Astrocyte (in vitro differentiated cells and primary cell): ENCODE data around the gene RABL2B. TPM values are rescaled to one million over a fixed set of nuclear protein-coding genes. Genes with fewer than 3 reads are reported as not detected.

ENCODE experiments used
- DNase-seq: peaks from one replicate; pipeline ENCODE4 v3.0.0-alpha.2; 2010; ENCODE audit warnings: low read depth
- FAIRE-seq: peaks from 2 replicates; lab custom pipeline; 2011; peaks lifted over from hg19 to GRCh38; lab: Jason Lieb, UNC
- H2AFZ ChIP-seq: 2 replicates; pipeline ENCODE4 v1.6.0; 2012; ENCODE audit warnings: low read depth, low read length, inconsistent platforms
- H3K27ac ChIP-seq: 2 replicates; pipeline ENCODE4 v1.5.1; 2011; ENCODE audit warnings: low read depth, low read length, inconsistent platforms
- H3K27me3 ChIP-seq: 2 replicates; pipeline ENCODE4 v1.6.0; 2011; ENCODE audit warnings: low read length, inconsistent platforms; ENCODE audit not compliant: insufficient read depth
- H3K36me3 ChIP-seq: 2 replicates; pipeline ENCODE4 v1.5.1; 2011; ENCODE audit warnings: low read length, inconsistent platforms; ENCODE audit not compliant: insufficient read depth
- H3K4me1 ChIP-seq: 2 replicates; pipeline ENCODE4 v1.5.1; 2011; ENCODE audit warnings: low read length, inconsistent platforms; ENCODE audit not compliant: insufficient read depth
- H3K4me2 ChIP-seq: 2 replicates; pipeline ENCODE4 v1.6.0; 2012; ENCODE audit warnings: low read length, inconsistent platforms
- H3K4me3 ChIP-seq: 2 replicates; pipeline ENCODE4 v1.5.1; 2011; ENCODE audit warnings: low read depth, mild to moderate bottlenecking, low read length, inconsistent platforms; ENCODE audit not compliant: insufficient read depth
- H3K79me2 ChIP-seq: 2 replicates; pipeline ENCODE4 v1.6.0; 2012; ENCODE audit warnings: mild to moderate bottlenecking, low read length, inconsistent platforms; ENCODE audit not compliant: insufficient read depth
- H3K9ac ChIP-seq: 2 replicates; pipeline ENCODE4 v1.6.0; 2012; ENCODE audit warnings: mild to moderate bottlenecking, low read length, inconsistent platforms
- H3K9me3 ChIP-seq: 2 replicates; pipeline ENCODE4 v1.5.1; 2012; ENCODE audit warnings: low read depth, mild to moderate bottlenecking, low read length, inconsistent platforms; ENCODE audit not compliant: insufficient read depth
- H4K20me1 ChIP-seq: 2 replicates; pipeline ENCODE4 v1.6.0; 2012; ENCODE audit warnings: low read length, inconsistent platforms; ENCODE audit not compliant: insufficient read depth
- H3K27ac Mint-ChIP-seq: one replicate; pipeline ENCODE4 v1.8.0; 2021; ENCODE audit warnings: mild to moderate bottlenecking, mixed read lengths; ENCODE audit not compliant: unreplicated experiment
- H3K27me3 Mint-ChIP-seq: one replicate; pipeline ENCODE4 v1.8.0; 2021; ENCODE audit warnings: low read depth, mixed read lengths; ENCODE audit not compliant: unreplicated experiment
- H3K36me3 Mint-ChIP-seq: one replicate; pipeline ENCODE4 v1.8.0; 2021; ENCODE audit warnings: low read depth, mixed read lengths; ENCODE audit not compliant: unreplicated experiment
- H3K4me1 Mint-ChIP-seq: one replicate; pipeline ENCODE4 v1.8.0; 2021; ENCODE audit warnings: low read depth, mixed read lengths; ENCODE audit not compliant: unreplicated experiment
- H3K4me3 Mint-ChIP-seq: one replicate; pipeline ENCODE4 v1.8.0; 2021; ENCODE audit warnings: mild to moderate bottlenecking, moderate library complexity, mixed read lengths; ENCODE audit not compliant: unreplicated experiment
- H3K9me3 Mint-ChIP-seq: one replicate; pipeline ENCODE4 v1.8.0; 2021; ENCODE audit warnings: mild to moderate bottlenecking, mixed read lengths; ENCODE audit not compliant: unreplicated experiment
- EZH2 ChIP-seq: IDR thresholded peaks from 2 replicates; pipeline ENCODE4 v1.6.1; 2012; ENCODE audit warnings: mild to moderate bottlenecking, low read length, inconsistent platforms; ENCODE audit not compliant: insufficient read depth
- total RNA-seq: library from RNA; stranded (reverse); gene quantifications from 2 replicates; pipeline ENCODE4 v1.2.1, GENCODE V29; 2021
- TF ChIP-seq, protein P1 (sequence below): IDR thresholded peaks from 2 replicates; pipeline ENCODE4 v1.5.1; 2011; ENCODE audit warnings: low read depth, mild to moderate bottlenecking, inconsistent platforms, low read length, moderate library complexity; ENCODE audit not compliant: insufficient read depth

Gene RABL2B
- total RNA-seq, 1 donor from 2014 or later: 26.6 TPM

DNA sequence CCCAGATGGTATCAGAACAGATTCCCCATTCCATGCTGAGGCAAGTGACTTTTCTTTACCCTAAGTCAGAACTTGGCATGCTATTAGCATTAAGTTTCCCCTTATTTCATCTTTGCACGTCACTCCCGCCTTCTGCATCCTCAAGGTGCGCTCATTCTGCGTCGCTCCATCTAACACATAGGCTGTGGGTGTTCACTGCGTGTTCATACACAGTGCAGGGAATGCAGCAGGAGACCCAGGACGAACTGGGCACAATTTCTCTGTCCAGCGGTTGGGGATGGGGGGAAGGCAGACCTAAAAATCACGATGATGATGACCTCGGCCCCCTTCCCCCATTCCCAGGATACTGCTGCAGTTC is 65.1 kb downstream of the RABL2B start:
- Histone ChIP-seq H3K9ac (no peak overlapping the region), H3K9me3 (no peaks in the 10 kb centered on the region), H3K27me3 (no peaks in the 10 kb centered on the region), H3K79me2 (no peaks in the 10 kb centered on the region), H2AFZ (no peak overlapping the region), H3K27ac (no peak overlapping the region), H3K36me3 (no peaks in the 10 kb centered on the region), H4K20me1 (peaks cover 4% of the 10 kb centered on the region), H3K4me3 (no peak overlapping the region), H3K4me2 (no peak overlapping the region), H3K4me1 (no peaks in the 10 kb centered on the region)
- DNase-seq (no peak), FAIRE-seq (no peak)
- Mint-ChIP-seq H3K27ac (no peak overlapping the region), H3K27me3 (peaks cover 60% of the 10 kb centered on the region), H3K9me3 (peaks cover 8% of the 10 kb centered on the region), H3K4me3 (no peak overlapping the region), H3K36me3 (peaks cover 37% of the 10 kb centered on the region), H3K4me1 (no peaks in the 10 kb centered on the region)
- TF ChIP-seq, protein P1, sequence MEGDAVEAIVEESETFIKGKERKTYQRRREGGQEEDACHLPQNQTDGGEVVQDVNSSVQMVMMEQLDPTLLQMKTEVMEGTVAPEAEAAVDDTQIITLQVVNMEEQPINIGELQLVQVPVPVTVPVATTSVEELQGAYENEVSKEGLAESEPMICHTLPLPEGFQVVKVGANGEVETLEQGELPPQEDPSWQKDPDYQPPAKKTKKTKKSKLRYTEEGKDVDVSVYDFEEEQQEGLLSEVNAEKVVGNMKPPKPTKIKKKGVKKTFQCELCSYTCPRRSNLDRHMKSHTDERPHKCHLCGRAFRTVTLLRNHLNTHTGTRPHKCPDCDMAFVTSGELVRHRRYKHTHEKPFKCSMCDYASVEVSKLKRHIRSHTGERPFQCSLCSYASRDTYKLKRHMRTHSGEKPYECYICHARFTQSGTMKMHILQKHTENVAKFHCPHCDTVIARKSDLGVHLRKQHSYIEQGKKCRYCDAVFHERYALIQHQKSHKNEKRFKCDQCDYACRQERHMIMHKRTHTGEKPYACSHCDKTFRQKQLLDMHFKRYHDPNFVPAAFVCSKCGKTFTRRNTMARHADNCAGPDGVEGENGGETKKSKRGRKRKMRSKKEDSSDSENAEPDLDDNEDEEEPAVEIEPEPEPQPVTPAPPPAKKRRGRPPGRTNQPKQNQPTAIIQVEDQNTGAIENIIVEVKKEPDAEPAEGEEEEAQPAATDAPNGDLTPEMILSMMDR: no peak
- no peak for TF ChIP-seq EZH2

DNA sequence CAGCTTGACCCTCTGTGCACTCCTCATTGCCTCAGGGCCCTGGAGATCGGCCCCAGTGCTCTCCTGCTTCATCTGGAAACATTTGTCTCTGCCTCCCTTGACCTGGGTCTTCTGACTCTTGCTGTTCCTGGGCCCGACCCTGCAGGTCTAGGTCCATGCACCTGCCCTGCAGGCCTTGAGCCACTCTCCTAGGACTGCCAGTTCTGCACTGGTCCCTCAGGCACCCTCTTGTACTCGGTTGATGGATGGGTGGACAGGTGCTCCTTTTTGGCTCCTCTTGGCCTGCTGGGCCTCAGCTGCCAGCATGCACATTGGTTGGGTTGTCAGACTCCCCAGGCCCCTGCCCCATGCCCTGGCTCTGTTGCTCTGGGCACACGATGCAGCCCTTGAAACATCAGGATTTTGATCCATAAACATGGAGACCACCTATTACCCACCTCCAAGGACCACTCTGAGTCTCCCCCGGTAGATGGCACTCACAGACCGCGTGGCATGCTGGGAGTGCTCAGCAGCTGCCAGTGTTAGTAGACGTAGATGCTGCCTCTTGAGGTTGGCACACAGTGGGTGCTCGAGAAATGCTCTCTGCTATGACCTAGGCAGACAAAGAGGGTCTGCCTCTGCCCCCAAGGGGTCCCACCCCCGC is 65.6 kb downstream of the RABL2B start:
- Histone ChIP-seq H3K9ac (no peak overlapping the region), H2AFZ (no peak overlapping the region), H3K4me2 (no peak overlapping the region), H3K36me3 (no peaks in the 10 kb centered on the region), H3K27ac (no peak overlapping the region), H3K9me3 (no peaks in the 10 kb centered on the region), H4K20me1 (peaks cover 8% of the 10 kb centered on the region), H3K4me3 (no peak overlapping the region), H3K79me2 (no peaks in the 10 kb centered on the region), H3K4me1 (no peaks in the 10 kb centered on the region), H3K27me3 (no peaks in the 10 kb centered on the region)
- no peak overlapping the region for H3K27ac Mint-ChIP-seq
- FAIRE-seq: no peak
- peaks cover 55% of the 10 kb centered on the region for H3K27me3 Mint-ChIP-seq
- H3K4me3 Mint-ChIP-seq: no peak overlapping the region
- H3K9me3 Mint-ChIP-seq: peaks cover 8% of the 10 kb centered on the region
- DNase-seq: no peak
- H3K36me3 Mint-ChIP-seq: peaks cover 32% of the 10 kb centered on the region
- H3K4me1 Mint-ChIP-seq: no peaks in the 10 kb centered on the region
- TF ChIP-seq EZH2: no peak
- TF ChIP-seq, protein P1: no peak

Other genes starting within 250 kb of the RABL2B start
- gene KLHDC7B, start 237.7 kb downstream of the RABL2B start, total RNA-seq: 0.32 and 1.9 TPM in 2 replicates
- not detected in 2 replicates for gene SYCE3, start 220.7 kb downstream of the RABL2B start, total RNA-seq
- gene CPT1B, start 205.2 kb downstream of the RABL2B start, total RNA-seq: 26.0 and 32.7 TPM in 2 replicates
- gene CHKB, start 200.8 kb downstream of the RABL2B start, total RNA-seq: 36.1 and 40.7 TPM in 2 replicates
- gene MAPK8IP2, start 182.8 kb downstream of the RABL2B start, total RNA-seq: 4.7 and 5.9 TPM in 2 replicates
- 25.5 and 34.7 TPM in 2 replicates for gene ARSA, start 155.5 kb downstream of the RABL2B start, total RNA-seq
- gene SHANK3, start 110.8 kb downstream of the RABL2B start, total RNA-seq: 10.1 and 10.6 TPM in 2 replicates
- gene ACR, start 45.4 kb downstream of the RABL2B start, total RNA-seq: not detected in 2 replicates